Neural progenitor cell (in vitro differentiated cells): ENCODE data around the gene ACAN. TPM values are rescaled to one million over a fixed set of nuclear protein-coding genes. Genes with fewer than 3 reads are reported as not detected.

Experiments used
- DNase-seq: peaks from one replicate; pipeline ENCODE4 v3.0.0-alpha.2; 2016; ENCODE audit warnings: low spot score
- H2AFZ ChIP-seq: fragments of 200-600 bp; sonication (generic); replicated peaks from 2 replicates; pipeline ENCODE4 v1.6.1; 2016; ENCODE audit warnings: antibody characterized with exemption
- H3F3A ChIP-seq: fragments of 200-600 bp; sonication (generic); 2 replicates; pipeline ENCODE4 v1.6.1; 2016; ENCODE audit warnings: antibody characterized with exemption, low read depth
- H3K27ac ChIP-seq: fragments of 200-600 bp; sonication (generic); 2 replicates; pipeline ENCODE4 v1.5.1; 2016; ENCODE audit warnings: mild to moderate bottlenecking
- H3K27me3 ChIP-seq: fragments of 200-600 bp; sonication (generic); 2 replicates; pipeline ENCODE4 v1.6.1; 2016; ENCODE audit warnings: mild to moderate bottlenecking, moderate library complexity
- H3K36me3 ChIP-seq: fragments of 200-600 bp; sonication (generic); 2 replicates; pipeline ENCODE4 v1.5.1; 2016
- H3K4me1 ChIP-seq: fragments of 200-600 bp; sonication (generic); 2 replicates; pipeline ENCODE4 v1.6.1; 2016; ENCODE audit warnings: mixed run types
- H3K4me2 ChIP-seq: fragments of 200-600 bp; sonication (generic); 2 replicates; pipeline ENCODE4 v1.6.1; 2016
- H3K4me3 ChIP-seq: fragments of 200-600 bp; sonication (generic); 2 replicates; pipeline ENCODE4 v1.5.1; 2016
- H3K79me2 ChIP-seq: fragments of 200-600 bp; sonication (generic); 2 replicates; pipeline ENCODE4 v1.6.1; 2016; ENCODE audit warnings: low read depth
- H3K9ac ChIP-seq: fragments of 200-600 bp; sonication (generic); 2 replicates; pipeline ENCODE4 v1.6.1; 2016
- H3K9me3 ChIP-seq: fragments of 200-600 bp; sonication (generic); 2 replicates; pipeline ENCODE4 v1.5.1; 2016; ENCODE audit warnings: low read depth
- H4K20me1 ChIP-seq: fragments of 200-600 bp; sonication (generic); 2 replicates; pipeline ENCODE4 v1.6.1; 2016; ENCODE audit warnings: low read depth
- H3K27ac Mint-ChIP-seq: 3 replicates; pipeline ENCODE4 v1.8.0; 2021; ENCODE audit warnings: mixed read lengths
- H3K27me3 Mint-ChIP-seq: 2 replicates; pipeline ENCODE4 v1.8.0; 2022; ENCODE audit warnings: low read depth, mild to moderate bottlenecking, inconsistent platforms, moderate library complexity, mixed read lengths; ENCODE audit not compliant: insufficient read depth
- H3K36me3 Mint-ChIP-seq: 3 replicates; pipeline ENCODE4 v1.8.0; 2021; ENCODE audit warnings: mixed read lengths
- H3K4me1 Mint-ChIP-seq: 3 replicates; pipeline ENCODE4 v1.8.0; 2021; ENCODE audit warnings: mixed read lengths
- H3K4me3 Mint-ChIP-seq: 3 replicates; pipeline ENCODE4 v1.8.0; 2021; ENCODE audit warnings: mild to moderate bottlenecking, moderate library complexity, mixed read lengths
- H3K9me3 Mint-ChIP-seq: 3 replicates; pipeline ENCODE4 v1.8.0; 2020; ENCODE audit warnings: mixed read lengths
- EZH2 ChIP-seq: fragments of 200-600 bp; sonication (generic); IDR thresholded peaks from 2 replicates; pipeline ENCODE4 v1.6.1; 2017; ENCODE audit warnings: antibody characterized with exemption, mild to moderate bottlenecking, moderate library complexity
- EZH2phosphoT487 ChIP-seq: fragments of 200-600 bp; sonication (generic); IDR thresholded peaks from 2 replicates; pipeline ENCODE4 v1.6.1; 2017; ENCODE audit warnings: antibody characterized with exemption
- total RNA-seq: library from RNA; depleted of rRNA; stranded (reverse); fragments of >200 nt; gene quantifications from 2 replicates; pipeline ENCODE4 v1.2.3, GENCODE V29; 2015; ENCODE audit warnings: low replicate concordance
- TF ChIP-seq, protein P1 (sequence below): fragments of 200-600 bp; sonication (generic); IDR thresholded peaks from 2 replicates; pipeline ENCODE4 v1.5.1; 2017; ENCODE audit warnings: antibody characterized with exemption, mild to moderate bottlenecking

ACAN gene
- total RNA-seq, 1 donor from 2014 or later = 0.06 TPM

- Histone ChIP-seq H3K9me3 (no peaks in the 10 kb centered on the region), H3K79me2 (peaks cover 15% of the 10 kb centered on the region), H3K4me2 (no peak overlapping the region), H4K20me1 (peaks cover 11% of the 10 kb centered on the region), H3K27me3 (no peaks in the 10 kb centered on the region), H3F3A (peaks cover 4% of the 10 kb centered on the region), H3K9ac (no peak overlapping the region), H3K4me1 (peaks cover 6% of the 10 kb centered on the region), H3K4me3 (no peak overlapping the region), H3K36me3 (no peaks in the 10 kb centered on the region), H2AFZ (no peak overlapping the region), H3K27ac (no peak overlapping the region)
- DNase-seq = no peak
- H3K9me3 Mint-ChIP-seq = no peaks in the 10 kb centered on the region
- H3K27me3 Mint-ChIP-seq = no peaks in the 10 kb centered on the region
- no peak for TF ChIP-seq EZH2phosphoT487
- peaks cover 27% of the 10 kb centered on the region for H3K36me3 Mint-ChIP-seq
- H3K27ac Mint-ChIP-seq = no peak overlapping the region
- H3K4me1 Mint-ChIP-seq = peaks cover 24% of the 10 kb centered on the region
- no peak overlapping the region for H3K4me3 Mint-ChIP-seq
Measured at GRCh38 chr15:88905576-88905975, 102.3 kb downstream of the ACAN start.

DNA sequence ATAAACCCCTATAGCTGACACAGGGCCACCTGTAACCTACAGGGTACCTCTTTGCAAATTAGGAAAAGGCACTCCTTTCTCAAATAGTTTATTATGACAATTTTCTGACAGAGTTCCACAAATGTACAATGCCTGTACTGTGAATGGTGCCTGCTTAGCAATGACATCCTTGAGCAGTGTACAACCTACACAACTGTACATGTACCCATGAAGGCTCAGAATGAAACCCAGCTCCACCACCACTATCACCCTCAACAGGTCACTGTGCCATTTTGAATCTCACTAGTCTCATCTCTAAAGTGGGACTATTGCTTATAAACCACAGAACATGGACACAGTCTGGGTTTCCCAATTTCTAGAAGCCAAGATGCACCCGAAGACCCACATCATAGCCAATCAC, 102.9 kb downstream of the ACAN start:
- no peaks in the 10 kb centered on the region for H3K36me3 ChIP-seq
- no peak overlapping the region for H3K9ac ChIP-seq
- H3K4me3 Mint-ChIP-seq = no peak overlapping the region
- peaks cover 12% of the 10 kb centered on the region for H3K4me1 ChIP-seq
- H4K20me1 ChIP-seq = peaks cover 16% of the 10 kb centered on the region
- no peaks in the 10 kb centered on the region for H3K27me3 ChIP-seq
- H3K4me1 Mint-ChIP-seq = peaks cover 26% of the 10 kb centered on the region
- H2AFZ ChIP-seq = no peak overlapping the region
- H3K27me3 Mint-ChIP-seq = no peaks in the 10 kb centered on the region
- H3K79me2 ChIP-seq = peaks cover 21% of the 10 kb centered on the region
- H3F3A ChIP-seq = peaks cover 5% of the 10 kb centered on the region
- H3K27ac ChIP-seq = no peak overlapping the region
- peaks cover 26% of the 10 kb centered on the region for H3K36me3 Mint-ChIP-seq
- H3K4me3 ChIP-seq = no peak overlapping the region
- H3K27ac Mint-ChIP-seq = no peak overlapping the region
- H3K9me3 ChIP-seq = no peaks in the 10 kb centered on the region
- DNase-seq = no peak
- no peaks in the 10 kb centered on the region for H3K9me3 Mint-ChIP-seq
- TF ChIP-seq EZH2phosphoT487 (no peak), EZH2 (no peak)
- TF ChIP-seq, protein P1, sequence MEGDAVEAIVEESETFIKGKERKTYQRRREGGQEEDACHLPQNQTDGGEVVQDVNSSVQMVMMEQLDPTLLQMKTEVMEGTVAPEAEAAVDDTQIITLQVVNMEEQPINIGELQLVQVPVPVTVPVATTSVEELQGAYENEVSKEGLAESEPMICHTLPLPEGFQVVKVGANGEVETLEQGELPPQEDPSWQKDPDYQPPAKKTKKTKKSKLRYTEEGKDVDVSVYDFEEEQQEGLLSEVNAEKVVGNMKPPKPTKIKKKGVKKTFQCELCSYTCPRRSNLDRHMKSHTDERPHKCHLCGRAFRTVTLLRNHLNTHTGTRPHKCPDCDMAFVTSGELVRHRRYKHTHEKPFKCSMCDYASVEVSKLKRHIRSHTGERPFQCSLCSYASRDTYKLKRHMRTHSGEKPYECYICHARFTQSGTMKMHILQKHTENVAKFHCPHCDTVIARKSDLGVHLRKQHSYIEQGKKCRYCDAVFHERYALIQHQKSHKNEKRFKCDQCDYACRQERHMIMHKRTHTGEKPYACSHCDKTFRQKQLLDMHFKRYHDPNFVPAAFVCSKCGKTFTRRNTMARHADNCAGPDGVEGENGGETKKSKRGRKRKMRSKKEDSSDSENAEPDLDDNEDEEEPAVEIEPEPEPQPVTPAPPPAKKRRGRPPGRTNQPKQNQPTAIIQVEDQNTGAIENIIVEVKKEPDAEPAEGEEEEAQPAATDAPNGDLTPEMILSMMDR = no peak
- H3K4me2 ChIP-seq = no peak overlapping the region

GRCh38 chr15:88906551-88906950, 103.3 kb downstream of the ACAN start:
- H2AFZ ChIP-seq = no peak overlapping the region
- H3K27ac Mint-ChIP-seq = no peak overlapping the region
- no peaks in the 10 kb centered on the region for H3K9me3 Mint-ChIP-seq
- H4K20me1 ChIP-seq = peaks cover 20% of the 10 kb centered on the region
- no peak overlapping the region for H3K9ac ChIP-seq
- H3K4me3 Mint-ChIP-seq = no peak overlapping the region
- no peaks in the 10 kb centered on the region for H3K27me3 ChIP-seq
- peaks cover 29% of the 10 kb centered on the region for H3K4me1 Mint-ChIP-seq
- no peak overlapping the region for H3K27ac ChIP-seq
- peaks cover 16% of the 10 kb centered on the region for H3K4me1 ChIP-seq
- H3K27me3 Mint-ChIP-seq = no peaks in the 10 kb centered on the region
- no peak for DNase-seq
- no peaks in the 10 kb centered on the region for H3K36me3 ChIP-seq
- no peak overlapping the region for H3K4me3 ChIP-seq
- peaks cover 25% of the 10 kb centered on the region for H3K79me2 ChIP-seq
- no peaks in the 10 kb centered on the region for H3K9me3 ChIP-seq
- TF ChIP-seq EZH2 (no peak), EZH2phosphoT487 (no peak)
- TF ChIP-seq, protein P1 = no peak
- peaks cover 9% of the 10 kb centered on the region for H3F3A ChIP-seq
- peaks cover 25% of the 10 kb centered on the region for H3K36me3 Mint-ChIP-seq
- no peak overlapping the region for H3K4me2 ChIP-seq

GRCh38 chr15:88907111-88907510, 103.9 kb downstream of the ACAN start:
- H3K27ac ChIP-seq = no peak overlapping the region
- H4K20me1 ChIP-seq = peaks cover 23% of the 10 kb centered on the region

More at GRCh38 chr15:88907111-88907510, 103.9 kb downstream of the ACAN start:
- Histone ChIP-seq H3K4me1 (peaks cover 18% of the 10 kb centered on the region), H3K36me3 (no peaks in the 10 kb centered on the region), H3K4me3 (no peak overlapping the region), H3K4me2 (no peak overlapping the region), H3F3A (peaks cover 15% of the 10 kb centered on the region), H3K27me3 (no peaks in the 10 kb centered on the region), H3K79me2 (peaks cover 29% of the 10 kb centered on the region), H2AFZ (no peak overlapping the region), H3K9ac (no peak overlapping the region), H3K9me3 (no peaks in the 10 kb centered on the region)
- no peak for TF ChIP-seq EZH2phosphoT487
- no peak for TF ChIP-seq EZH2
- TF ChIP-seq, protein P1 = no peak
- Mint-ChIP-seq H3K27ac (no peak overlapping the region), H3K4me3 (no peak overlapping the region), H3K36me3 (peaks cover 22% of the 10 kb centered on the region), H3K27me3 (no peaks in the 10 kb centered on the region), H3K9me3 (no peaks in the 10 kb centered on the region), H3K4me1 (peaks cover 31% of the 10 kb centered on the region)
- DNase-seq = no peak
